ENCODE measurements around the gene ARL6IP6. TPM values are rescaled to one million over a fixed set of nuclear protein-coding genes. Genes with fewer than 3 reads are reported as not detected.
"Not testable (repeated sequence)": the region's sequence is repeated elsewhere in the genome, so short reads cannot be mapped to it uniquely, and the experiment has no call there.

ARL6IP6 gene
- total RNA-seq, 4 donors from 2014 or later: 6.5 to 20.2 (median 12.8) TPM

DNA sequence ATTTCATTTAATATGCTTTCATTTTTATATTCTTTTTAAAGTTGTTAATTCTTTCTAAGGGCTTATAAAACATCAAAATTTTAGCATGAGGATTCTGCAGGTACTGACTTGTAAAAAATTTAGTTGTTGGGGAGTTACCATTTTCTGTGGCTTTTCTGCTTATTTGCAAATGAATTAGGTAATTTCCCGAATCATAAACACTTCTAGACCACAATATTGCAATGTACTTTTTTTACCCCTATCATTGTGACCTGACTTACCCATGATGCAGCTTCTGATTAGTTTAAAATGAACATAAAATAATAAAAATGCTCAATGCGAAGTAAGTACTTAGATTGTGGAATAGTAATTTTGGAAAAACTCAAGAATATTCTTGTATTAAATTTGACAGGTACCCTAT is 11.4 kb downstream of the ARL6IP6 start:
- Histone ChIP-seq H3K27ac (replicated peaks in 1 of 4) (no peak overlapping the region), H3K4me1 (peaks cover 0 to 6% (median 0%) of the 10 kb centered on the region in 4 donors), H3K27me3 (no peaks in the 10 kb centered on the region), H3K36me3 (no peaks in the 10 kb centered on the region), H3K9me3 (no peaks in the 10 kb centered on the region), H3K4me3 (no peak overlapping the region)
- WGBS: 90% methylated on average over 2 of the region's 2 CpGs
- TF ChIP-seq POLR2AphosphoS5 (IDR thresholded peaks at IDR 0.05) (no peak), EP300 (IDR thresholded peaks at IDR 0.05) (no peak), POLR2A (IDR thresholded peaks at IDR 0.05; ENCODE audit: low read depth) (no peak)
- TF ChIP-seq, protein P1, sequence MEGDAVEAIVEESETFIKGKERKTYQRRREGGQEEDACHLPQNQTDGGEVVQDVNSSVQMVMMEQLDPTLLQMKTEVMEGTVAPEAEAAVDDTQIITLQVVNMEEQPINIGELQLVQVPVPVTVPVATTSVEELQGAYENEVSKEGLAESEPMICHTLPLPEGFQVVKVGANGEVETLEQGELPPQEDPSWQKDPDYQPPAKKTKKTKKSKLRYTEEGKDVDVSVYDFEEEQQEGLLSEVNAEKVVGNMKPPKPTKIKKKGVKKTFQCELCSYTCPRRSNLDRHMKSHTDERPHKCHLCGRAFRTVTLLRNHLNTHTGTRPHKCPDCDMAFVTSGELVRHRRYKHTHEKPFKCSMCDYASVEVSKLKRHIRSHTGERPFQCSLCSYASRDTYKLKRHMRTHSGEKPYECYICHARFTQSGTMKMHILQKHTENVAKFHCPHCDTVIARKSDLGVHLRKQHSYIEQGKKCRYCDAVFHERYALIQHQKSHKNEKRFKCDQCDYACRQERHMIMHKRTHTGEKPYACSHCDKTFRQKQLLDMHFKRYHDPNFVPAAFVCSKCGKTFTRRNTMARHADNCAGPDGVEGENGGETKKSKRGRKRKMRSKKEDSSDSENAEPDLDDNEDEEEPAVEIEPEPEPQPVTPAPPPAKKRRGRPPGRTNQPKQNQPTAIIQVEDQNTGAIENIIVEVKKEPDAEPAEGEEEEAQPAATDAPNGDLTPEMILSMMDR (IDR thresholded peaks at IDR 0.05): no peak
- intact Hi-C loops (cut with DNase I): no loop called here
- no peak for DNase-seq (ENCODE audit: extremely low spot score)

DNA sequence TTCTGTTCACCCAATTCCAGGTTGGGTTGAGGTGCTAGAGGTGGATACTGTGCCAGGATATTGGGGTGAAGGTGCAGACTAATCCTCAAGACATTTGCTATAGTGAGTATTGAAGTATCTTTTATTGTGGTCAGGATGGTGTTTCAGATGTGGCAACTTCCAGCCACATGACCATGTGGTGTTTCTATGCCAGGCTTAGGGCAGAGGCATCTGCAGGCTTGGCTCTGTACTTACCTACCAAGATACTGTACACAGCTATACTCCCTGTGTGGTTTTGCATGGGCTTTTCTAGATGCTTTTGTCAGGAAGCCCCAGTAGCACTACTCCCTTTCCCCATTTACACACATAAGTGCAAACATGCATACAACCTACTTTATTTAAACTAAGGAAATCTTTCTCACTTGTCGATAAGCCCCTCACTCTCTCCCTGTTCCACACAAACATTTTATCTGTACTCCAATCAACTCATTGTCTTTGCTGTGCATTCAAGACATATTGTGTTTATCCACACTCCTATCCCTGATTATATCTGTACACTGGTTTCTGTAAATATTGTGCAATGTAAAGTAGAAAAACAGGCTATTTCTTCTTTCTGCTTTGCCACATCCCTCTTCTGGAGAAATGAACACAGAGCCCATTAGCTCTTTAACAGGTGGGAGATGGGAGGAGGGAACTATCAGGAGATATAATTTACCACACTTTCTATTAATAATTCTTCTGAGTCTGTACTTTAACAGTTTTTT is 12.3 kb downstream of the ARL6IP6 start:
- Histone ChIP-seq H3K4me1 (peaks cover 0 to 6% (median 0%) of the 10 kb centered on the region in 4 donors), H3K36me3 (no peaks in the 10 kb centered on the region), H3K27ac (replicated peaks in 1 of 4) (no peak overlapping the region), H3K4me3 (no peak overlapping the region), H3K9me3 (no peaks in the 10 kb centered on the region), H3K27me3 (no peaks in the 10 kb centered on the region)
- WGBS: 91% methylated on average over 1 of the region's 1 CpG
- intact Hi-C loops (cut with DNase I): no loop called here
- TF ChIP-seq EP300 (IDR thresholded peaks at IDR 0.05): no peak
- TF ChIP-seq, protein P1 (IDR thresholded peaks at IDR 0.05): no peak
- no peak for DNase-seq (ENCODE audit: extremely low spot score)

DNA sequence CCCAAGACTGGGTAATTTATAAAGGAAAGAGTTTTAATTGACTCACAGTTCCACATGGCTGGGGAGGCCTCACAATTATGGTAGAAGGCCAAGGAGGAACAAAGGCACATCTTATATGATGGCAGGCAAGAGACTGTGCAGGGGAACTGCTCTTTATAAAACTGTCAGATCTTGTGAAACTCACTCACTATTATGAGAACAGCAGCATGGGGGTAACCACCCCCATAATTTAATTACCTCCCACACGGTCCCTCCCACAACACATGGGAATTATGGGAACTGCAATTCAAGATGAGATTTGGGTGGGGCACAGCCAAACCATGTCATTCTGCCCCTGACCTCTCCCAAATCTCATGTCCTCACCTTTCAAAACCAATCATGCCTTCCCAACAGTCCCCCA is 19.1 kb downstream of the ARL6IP6 start:
- H3K27ac ChIP-seq (replicated peaks in 1 of 4); intact Hi-C loops (cut with DNase I); DNase-seq (ENCODE audit: extremely low spot score); H3K27me3 ChIP-seq; H3K9me3 ChIP-seq; H3K4me3 ChIP-seq; H3K4me1 ChIP-seq: not testable (repeated sequence)
- WGBS: 82% methylated on average over 1 of the region's 1 CpG
- H3K36me3 ChIP-seq: peaks cover 0 to 35% (median 23%) of the 10 kb centered on the region in 4 donors

DNA sequence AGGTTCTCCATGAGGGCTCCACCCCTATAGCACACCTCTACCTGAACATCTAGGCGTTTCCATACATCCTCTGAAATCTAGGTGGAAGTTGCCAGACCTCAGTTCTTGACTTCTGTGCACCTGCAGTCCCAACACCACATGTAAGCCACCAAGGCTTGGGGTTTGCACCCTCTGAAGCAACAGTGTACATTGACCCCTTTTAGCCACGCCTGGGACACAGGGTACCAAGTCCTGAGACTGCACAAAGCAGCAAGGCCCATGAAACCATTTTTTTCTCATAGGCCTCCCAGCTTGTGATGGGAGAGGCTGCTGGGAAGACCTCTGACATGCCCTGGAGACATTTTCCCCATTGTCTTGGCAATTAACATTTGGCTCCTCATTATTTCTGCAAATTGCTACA is 20.0 kb downstream of the ARL6IP6 start:
- no peaks in the 10 kb centered on the region for H3K9me3 ChIP-seq
- WGBS: 100% methylated on average over 2 of the region's 2 CpGs
- TF ChIP-seq POLR2AphosphoS5 (IDR thresholded peaks at IDR 0.05) (no peak), POLR2A (IDR thresholded peaks at IDR 0.05; ENCODE audit: low read depth) (no peak), EP300 (IDR thresholded peaks at IDR 0.05) (no peak)
- TF ChIP-seq, protein P1 (IDR thresholded peaks at IDR 0.05): no peak
- peaks cover 0 to 35% (median 23%) of the 10 kb centered on the region in 4 donors for H3K36me3 ChIP-seq
- H3K4me1 ChIP-seq: peaks cover 0 to 6% (median 2%) of the 10 kb centered on the region in 4 donors
- intact Hi-C loops (cut with DNase I): no loop called here
- no peaks in the 10 kb centered on the region for H3K27me3 ChIP-seq
- no peak overlapping the region for H3K27ac ChIP-seq (replicated peaks in 1 of 4)
- DNase-seq (ENCODE audit: extremely low spot score): no peak
- no peak overlapping the region for H3K4me3 ChIP-seq

DNA sequence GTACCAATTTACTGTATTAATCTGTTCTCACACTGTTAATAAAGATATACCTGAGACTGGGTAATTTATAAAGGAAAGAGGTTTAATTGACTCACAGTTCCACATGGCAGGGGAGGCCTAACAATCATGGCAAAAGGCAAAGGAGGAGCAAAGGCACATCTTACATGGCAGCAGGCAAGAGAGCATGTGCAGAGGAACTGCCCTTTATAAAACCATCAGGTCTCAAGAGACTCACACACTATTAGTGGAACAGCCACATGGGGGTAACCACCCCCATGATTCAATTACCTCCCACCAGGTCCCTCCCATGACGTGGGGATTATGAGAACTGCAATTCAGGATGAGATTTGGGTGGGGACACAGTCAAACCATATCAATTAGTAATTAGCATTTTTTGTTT is 21.3 kb downstream of the ARL6IP6 start:
- DNase-seq (ENCODE audit: extremely low spot score); H3K4me1 ChIP-seq; H3K27me3 ChIP-seq; intact Hi-C loops (cut with DNase I); H3K27ac ChIP-seq (replicated peaks in 1 of 4); H3K4me3 ChIP-seq; H3K9me3 ChIP-seq: not testable (repeated sequence)
- peaks cover 0 to 35% (median 23%) of the 10 kb centered on the region in 4 donors for H3K36me3 ChIP-seq
- WGBS: 86% methylated on average over 1 of the region's 1 CpG

Measured in esophagus muscularis mucosa (tissue), 4 donors.